GM19351 (cell line): ENCODE results near the gene CISH.

Source experiments
- ATAC-seq: cut with Tn5 transposase; IDR thresholded peaks from one replicate; pipeline ENCODE4 v1.9.1; 2021; ENCODE audit warnings: mild to moderate bottlenecking, moderate library complexity; ENCODE audit not compliant: unreplicated experiment

Gene CISH

DNA sequence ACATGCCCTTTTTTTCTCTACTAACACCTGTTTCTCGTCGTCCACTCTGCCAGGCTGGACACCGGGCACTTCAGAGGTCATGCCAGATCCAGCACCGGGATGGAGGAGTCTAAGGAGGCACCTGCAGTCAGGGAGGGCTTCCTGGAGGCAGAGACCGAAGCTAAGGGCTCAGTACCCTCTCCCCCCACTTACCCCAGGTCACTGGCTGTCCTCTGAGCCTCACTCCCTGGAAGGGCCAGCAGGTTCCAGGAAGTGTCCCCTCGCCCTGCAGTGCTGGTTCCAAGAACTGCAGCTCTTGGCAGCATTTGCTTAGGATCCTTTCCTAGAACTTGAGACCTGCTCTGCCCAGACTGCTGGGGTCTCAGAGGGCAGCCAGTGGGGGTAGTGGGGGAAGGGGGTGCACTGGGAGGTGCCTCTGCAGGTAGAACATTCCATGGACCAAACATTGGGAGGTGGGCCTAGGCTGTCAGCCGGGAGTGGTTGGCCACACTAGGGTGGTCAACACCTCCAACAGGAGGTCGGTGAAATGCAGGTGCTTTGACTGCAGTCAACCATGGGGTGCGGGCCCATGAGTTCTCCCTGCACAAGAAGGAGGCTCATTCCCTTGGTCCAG is 11.3 kb downstream of the CISH start:
- ATAC-seq = no peak

DNA sequence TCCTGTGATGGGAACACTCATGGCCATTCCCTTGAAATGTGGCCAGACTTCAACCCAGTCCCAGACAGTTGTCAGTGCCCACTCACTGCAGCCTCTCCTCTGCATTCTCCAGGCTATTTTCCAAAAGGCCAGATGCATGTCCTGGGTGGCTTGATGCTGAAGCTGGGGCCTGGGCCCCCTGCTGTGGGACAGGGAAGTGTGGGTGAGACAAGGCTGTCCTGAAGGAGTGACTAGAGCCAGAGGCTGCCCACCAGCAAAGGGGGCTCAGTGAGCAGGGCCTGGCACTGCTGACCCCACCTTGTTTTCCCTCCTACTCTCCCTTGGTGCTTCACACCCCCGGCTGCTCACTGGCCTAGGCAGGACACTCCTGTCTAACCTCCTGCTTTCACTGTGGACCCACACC is 11.9 kb downstream of the CISH start:
- ATAC-seq = no peak

DNA sequence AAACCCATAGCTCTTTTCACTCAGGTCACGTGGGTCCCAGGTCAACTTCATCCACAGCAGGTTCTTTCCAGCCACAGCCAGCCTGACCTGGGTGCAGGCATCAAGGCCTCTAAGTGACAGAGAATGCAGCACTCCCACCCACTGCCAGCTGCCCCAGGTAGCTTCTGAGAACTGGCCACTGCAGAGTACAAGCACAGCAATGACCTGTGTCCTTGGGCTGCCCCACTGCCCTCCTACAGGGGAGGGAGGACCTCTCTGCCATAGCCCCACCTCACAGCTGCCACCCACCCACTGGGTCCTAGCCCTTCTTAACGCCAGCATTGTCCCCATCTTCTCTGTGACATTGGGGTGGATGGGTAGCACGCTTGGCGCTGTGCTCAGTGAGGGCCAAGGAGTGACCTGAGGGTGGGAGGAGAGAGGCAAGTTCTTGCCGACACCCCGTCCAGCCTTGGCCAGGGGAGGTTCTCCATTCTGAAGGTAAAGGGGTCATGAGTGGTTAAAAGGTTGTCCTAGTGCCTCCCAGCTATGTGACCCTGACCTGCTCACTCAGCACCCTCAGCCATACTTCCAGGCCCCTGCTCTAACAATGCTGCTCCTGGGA is 12.4 kb downstream of the CISH start:
- ATAC-seq = no peak

DNA sequence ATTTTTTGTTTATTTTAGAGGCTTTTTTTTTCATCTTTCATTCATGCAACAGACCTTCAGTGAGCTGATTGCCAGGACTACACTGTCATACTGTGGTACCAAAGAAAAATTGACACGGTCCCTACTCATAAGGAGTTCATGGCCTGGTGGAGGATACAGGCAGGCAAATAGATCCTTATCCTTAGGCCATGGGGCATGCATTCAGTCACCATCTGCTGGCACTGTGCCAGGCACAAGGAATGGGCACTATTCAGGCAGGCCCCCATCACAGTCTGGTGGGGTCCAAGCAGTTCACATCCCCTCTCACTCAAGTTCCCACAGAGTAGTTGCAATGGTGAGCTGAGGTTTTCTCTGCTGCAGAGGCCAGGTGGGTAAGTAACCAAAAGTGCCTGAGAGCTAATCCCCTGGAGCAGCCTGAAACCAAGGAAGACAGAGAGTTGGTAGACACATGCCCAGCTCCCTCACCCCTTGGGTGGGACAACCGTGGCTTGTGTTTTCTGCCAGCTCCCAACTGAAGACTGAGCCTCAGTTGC is 17.3 kb downstream of the CISH start:
- ATAC-seq = no peak

DNA sequence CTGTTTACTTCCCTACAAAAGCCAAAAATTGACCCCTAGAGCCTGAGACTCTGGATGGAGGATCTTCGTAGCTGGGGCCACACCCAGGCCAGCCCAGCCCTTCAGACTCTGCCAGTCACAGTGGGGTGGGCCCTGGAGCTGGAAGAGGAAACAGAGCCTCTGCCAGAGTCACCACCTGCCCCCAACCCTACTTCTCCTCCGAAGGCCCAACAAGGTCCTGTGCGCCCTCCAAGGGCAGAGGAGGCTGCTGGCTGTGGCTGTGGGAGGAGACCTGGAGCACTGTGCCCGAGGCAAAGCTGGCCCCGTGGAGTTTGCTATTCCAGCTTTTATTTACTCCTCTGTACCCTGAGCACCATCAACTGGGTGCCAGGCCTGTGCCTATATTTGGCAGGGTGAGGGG is 19.0 kb downstream of the CISH start:
- no peak for ATAC-seq

DNA sequence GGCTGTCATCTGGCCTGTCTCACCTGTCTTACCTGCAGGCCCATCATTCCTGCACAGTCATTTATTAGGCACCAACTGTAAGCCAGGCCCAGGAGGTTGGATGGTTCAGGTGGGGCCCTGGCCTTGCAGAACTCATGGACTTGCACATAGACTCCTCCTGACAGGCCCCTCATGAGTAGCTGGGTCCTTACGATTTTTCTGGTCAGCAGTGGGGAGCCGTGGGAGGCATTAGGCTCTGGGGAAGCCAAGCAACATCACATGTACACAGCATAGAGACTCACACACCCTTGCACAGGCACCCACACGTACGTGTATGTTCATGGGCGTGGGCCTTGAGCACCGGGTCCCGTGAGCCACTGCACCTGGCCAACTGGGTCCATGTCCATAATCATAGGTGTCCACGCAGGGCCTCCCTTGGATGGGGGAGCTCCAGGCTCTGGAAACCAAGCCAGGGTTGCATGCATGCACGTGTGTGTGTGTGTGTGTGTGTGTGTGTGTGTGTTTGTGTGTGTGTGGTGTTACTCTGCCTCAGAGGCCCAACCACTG is 20.3 kb downstream of the CISH start:
- ATAC-seq = peak; percentile 9

DNA sequence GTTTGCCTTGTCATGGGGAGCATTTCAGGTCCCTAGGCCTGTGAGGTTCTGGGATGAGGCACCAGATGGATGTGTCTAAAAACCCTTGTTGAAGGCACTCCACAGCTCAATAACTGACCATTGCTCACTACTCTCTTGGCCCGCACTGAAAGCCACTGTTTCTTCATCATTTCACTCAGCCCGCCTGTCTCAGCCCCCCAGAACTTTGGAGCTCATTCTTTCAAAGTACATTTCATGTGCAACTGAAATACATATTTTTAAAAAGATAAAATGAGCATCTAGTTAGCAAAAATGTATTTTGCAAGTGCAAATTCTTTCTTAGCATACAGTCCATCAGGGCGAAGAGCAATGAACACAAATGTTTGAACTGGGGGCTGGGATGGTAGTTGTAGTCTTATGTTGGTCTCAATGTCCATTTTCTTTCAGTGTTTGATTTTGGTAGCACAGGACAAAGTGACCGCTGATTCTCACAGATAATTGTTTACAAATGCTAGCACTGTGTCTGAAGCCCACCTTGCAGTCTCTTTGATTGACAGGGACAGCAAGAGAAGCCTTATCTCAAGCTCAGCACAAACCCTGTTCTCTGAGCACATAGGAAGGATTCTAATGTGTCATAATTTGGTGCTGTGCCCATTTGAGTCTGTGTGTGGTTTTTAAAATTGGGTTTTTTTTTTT is 22.7 kb downstream of the CISH start:
- no peak for ATAC-seq

DNA sequence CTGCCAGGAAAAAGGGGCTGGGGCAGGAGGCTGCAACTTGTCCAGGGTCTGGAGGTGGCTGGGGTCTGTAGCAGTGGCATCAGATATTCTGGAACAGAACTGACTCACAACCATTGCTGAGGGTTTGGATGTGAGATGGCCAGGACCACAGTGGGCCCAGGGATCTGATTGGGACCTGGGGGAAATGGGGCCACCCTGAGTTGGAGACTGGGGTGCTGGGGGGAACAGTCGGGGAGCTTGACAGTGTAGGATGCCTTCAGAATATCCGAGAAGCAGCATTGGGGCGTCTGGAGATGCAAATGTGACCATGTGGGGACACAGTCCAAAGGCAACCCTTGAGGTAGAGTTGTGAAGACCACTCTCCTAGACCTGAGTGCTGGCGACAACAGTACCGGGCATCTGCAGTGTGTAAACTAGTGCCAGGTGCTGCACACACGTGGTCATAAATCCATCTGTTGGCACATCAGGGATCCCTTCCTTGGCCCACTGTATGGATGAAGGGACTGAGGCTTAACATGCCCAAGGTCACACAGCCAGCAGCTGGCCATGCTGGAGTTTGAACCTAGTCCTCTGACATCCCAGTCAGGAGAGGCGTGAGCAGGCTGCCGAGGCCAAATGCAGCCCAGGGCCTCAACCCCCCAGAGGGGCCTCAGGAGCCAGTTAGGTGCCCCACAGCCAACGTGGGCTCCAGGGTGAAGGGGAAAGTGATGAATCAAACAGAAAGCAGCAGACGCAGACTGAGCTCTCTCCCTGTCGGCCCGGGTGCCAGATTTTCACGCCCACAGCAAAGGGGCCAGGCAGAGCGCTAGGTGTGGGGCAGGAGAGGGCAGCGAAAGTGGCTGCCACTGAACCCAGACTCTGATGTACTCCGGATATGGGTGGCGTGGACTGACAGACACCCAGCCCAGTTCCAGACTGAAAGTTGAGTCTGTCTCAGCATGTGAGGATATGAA is 23.5 kb downstream of the CISH start:
- ATAC-seq = no peak

DNA sequence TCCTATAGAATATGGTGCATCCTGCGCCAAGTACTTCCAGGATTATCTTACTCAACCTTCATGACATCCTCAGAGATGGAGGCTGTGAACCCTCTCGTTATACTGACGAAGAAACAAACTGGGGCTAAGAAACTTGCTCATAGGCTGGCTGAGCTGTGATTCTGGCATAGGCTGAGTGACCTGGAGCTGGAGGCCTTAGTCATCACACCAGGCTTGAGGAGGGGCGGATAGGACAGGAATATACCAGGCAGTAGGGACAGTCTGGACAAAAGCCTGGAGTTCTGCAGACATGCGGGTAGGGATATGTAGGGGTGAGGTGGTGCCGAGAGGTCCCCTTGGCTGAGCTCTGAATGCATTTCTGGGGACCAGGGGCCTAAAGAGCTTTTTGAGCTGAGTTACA is 24.2 kb downstream of the CISH start:
- ATAC-seq = no peak

DNA sequence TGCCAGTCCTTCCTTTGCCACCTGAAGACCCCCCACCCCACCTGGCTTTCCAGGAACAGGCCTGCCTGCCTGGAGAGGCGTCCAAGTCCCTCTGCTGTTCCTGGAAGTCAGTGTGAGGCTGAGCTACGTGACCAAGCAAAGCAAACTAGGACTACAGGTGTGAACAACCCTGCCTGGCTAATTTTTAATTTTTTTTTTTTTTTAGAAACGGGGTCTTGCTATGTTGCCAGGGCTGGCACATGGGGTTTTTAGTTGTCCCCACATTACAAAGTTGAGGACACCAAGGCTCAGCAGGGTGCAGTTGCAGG is 24.9 kb downstream of the CISH start:
- no peak for ATAC-seq

DNA sequence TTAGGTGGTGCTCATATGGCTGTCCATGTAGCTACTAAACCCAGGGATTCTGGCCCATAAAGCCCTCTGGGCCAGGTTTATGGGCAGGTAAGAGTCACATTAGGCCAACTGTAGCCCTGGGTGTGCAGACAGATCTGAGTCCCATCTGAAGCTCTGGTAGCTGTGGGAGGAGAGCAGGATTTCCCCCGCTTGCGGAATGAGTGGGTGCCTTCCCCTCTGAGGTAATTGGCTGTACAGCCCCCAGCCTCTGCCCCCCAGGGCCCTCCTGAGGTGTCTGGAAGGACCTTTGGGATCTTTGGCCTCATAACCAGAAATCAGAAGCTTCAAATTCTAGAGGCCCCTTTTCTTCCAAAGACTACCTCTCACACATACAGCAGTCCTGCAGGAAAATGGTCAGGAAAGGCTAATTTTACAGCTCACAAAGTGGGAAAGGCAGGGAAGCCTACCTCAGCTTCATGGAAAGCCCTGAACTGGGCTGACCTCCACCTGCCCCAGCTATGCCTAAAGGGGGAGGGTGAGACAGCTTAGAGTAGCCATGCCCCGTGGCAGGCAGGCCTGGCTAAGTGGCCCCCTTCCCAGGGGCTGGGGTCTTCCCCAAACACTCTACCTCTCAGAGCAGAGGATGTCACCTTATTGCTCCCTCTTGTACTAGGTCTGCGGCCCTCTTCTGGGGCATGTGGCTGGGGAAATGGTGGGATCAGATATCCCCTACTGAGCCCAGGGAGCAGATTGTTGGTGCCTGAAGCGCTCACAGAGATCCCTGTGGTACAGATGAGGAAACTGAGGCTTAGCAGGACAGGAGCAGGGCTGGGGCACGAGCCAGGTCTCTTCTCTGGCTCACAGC is 25.4 kb downstream of the CISH start:
- ATAC-seq = no peak

DNA sequence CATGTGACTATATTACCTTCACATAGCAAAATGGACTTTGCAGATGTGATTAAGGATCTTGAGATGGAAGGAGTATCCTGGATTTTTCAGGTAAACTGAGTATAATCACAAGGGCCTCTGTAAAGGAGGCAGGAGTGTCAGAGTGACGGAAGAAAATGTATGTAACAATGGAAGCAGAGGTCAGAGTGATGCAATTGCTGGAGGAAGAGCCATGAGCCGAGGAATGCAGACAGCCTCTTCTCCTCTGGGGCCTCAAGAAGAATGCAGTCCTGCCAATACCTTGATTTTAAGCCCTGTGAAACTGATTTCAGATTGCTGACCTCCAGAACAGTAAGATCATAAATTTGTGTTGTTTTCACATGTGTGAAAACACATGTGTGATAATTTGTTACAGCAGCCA is 27.2 kb downstream of the CISH start:
- ATAC-seq = no peak

DNA sequence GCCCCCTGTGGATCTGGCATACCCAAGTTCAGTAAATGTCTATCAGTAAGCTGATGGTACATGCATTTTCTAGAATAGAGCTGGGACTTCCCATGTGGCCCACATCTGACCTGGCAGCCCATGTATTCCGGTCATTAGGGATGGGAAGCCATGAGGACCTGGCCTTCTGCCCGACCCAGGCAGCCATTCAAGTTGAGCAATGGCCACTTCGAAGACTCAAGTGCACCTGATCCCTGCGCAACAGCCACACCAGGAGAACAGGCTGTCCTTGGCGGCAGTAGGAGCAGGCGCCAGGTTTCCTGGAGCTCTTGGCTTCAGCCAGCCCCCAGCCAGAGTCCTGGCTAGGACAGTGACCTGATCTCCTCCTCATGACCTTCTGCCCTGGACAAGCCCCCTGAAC is 27.7 kb downstream of the CISH start:
- ATAC-seq = no peak

DNA sequence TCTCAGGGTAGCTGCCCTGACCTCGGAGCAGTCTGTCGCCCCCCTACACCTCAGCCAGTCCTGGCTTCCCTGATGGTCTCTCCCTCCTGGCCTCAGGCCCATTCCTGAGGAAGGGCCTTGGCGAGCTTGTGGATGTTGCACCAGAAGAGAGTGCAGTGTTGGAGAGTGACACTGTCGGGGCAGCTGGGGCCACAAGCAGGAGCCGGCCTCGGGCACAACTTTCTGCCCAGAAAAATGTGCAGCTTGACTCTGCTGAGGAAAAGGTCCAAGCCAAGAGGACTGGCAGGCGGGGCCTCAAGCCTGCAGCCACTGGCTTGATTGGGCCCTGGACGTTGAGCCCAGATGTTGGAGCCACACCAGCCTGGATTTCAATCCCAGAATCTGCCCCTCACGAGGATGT is 29.5 kb downstream of the CISH start:
- no peak for ATAC-seq

DNA sequence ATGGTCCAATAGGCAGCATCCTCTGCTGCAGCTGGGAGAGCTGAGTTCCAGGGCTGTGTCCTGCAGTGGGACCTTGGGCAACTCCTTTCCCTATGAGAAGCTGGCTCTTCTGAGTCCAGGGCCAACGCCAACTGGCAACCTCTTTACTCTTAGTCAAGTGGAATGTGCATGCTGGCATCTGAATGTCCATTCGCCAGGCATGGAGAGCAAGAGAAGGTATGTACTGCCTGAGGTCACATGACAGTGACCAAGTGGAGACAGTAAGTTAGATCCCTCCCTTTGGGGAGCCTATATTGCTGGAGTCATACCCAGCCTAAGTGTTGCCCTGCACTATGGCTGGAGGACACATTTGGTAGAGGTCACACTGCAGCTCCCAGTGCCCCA is 30.1 kb downstream of the CISH start:
- ATAC-seq = no peak

DNA sequence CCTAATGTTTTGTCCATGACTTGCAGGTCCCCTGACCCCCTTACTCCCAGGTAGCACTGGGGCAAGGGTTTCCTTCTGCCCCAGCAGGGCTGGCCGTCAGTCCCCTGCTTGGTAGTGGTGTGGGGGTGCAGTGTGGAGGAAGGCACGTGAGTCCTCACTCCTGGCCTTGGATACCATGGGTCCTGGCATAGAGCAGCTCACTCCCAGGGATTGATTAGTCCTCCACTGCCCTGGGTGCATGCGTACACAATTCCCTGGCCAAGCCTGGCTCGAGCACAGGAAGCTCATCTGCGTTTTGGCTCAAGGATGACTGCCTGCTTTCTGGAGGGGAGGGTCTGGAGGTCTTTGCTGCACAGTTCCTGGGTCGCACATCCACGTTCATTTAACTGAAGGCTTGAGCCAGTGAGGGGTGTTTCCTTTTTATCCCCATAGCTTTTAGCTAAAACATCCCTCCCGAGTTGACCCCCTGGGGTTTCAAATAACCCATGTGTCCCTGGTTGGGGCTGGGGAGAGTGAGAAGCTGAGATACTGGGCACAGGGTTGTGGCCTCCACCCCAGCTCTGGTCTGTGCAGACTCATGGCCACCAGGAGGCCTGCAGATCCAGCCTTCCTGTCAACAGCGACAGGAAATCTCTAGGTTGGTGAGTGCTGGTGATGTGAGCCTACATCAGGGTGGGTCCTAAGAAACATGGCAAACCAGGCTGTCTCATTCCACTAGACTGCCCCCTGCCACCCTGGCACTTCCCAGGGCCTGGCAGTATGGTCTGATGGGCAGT is 30.7 kb downstream of the CISH start:
- no peak for ATAC-seq

DNA sequence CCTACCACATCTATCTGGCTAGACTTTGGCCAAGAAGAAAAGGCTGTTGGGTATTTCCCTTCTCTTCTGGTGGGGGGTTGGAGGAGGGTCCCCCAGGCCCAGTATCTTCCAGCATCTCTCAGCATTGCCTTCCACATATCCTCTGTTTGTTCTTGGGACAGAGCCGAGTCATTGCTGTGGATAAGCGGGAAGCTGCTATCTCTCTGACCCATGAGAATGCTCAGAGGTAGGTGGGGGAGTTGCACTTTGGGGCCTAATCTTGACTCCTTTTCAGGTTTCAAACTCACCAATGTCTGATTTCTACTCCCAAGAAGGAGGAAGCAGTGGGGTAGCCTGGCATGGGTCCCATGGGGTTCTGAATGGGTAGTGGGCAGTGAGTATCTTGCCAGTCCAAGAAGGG is 34.2 kb downstream of the CISH start:
- ATAC-seq = no peak

DNA sequence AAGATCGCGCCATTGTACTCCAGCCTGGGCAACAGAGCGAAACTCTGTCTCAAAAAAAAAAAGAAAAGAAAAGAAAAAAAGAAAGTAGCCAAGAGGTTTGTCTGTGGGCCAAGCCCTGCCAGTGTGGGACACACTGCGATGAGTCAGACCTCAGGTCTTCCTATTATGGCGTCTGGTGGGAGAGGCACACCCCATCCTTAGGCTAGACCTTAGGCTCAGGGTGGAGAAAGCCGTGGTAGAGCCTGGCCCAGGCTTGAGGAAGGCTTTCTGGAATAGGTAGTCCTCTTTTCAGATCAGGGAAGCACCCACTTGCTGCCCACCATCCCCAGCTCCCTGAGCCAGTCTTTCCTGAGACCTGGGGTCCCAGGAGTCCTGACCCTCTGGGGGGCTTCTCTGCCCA is 36.2 kb downstream of the CISH start:
- no peak for ATAC-seq

DNA sequence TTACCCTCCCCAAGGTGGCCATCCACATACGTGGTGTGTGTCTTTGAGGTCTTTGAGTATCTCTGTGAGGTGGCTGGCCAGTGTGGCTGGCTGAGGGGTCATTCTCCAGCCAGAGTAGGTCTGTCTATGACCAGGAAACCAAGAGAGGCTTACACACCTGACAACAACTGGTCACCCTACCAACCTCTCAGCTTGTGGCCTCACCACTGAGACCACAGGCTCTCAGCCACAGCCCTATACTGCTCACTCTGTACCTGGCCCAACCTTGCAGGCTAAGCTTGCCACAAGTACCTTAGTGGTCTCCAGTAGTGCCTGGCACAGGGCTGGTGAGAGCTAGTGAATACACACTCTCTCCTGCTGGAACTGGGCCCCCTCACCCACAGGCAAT is 37.1 kb downstream of the CISH start:
- ATAC-seq = no peak
